Bronchial epithelial cell (primary cell): ENCODE measurements around the gene MAP7. TPM values are rescaled to one million over a fixed set of nuclear protein-coding genes. Genes with fewer than 3 reads are reported as not detected.

Experiments used
- DNase-seq: peaks from one replicate; pipeline ENCODE4 v3.0.0-alpha.2; 2010; ENCODE audit warnings: low read depth
- FAIRE-seq: peaks from 2 replicates; lab custom pipeline; 2011; peaks lifted over from hg19 to GRCh38; lab: Jason Lieb, UNC
- H3K27me3 ChIP-seq: 2 replicates; pipeline ENCODE4 v1.5.1; 2011; ENCODE audit warnings: low read length; ENCODE audit not compliant: control insufficient read depth, insufficient read depth
- H3K36me3 ChIP-seq: 2 replicates; pipeline ENCODE4 v1.5.1; 2011; ENCODE audit warnings: low read length; ENCODE audit not compliant: control insufficient read depth, insufficient read depth
- H3K4me3 ChIP-seq: 2 replicates; pipeline ENCODE4 v1.5.1; 2011; ENCODE audit warnings: mild to moderate bottlenecking, low read depth, low read length, control low read depth
- total RNA-seq: library from RNA; depleted of rRNA; stranded (reverse); fragments of >200 nt; gene quantifications from 2 replicates; pipeline ENCODE4 v1.2.1, GENCODE V29; 2014
- TF ChIP-seq, protein P1 (sequence below): IDR thresholded peaks from 2 replicates; pipeline ENCODE4 v1.5.1; 2011; ENCODE audit warnings: mild to moderate bottlenecking, moderate library complexity, low read length, control low read depth, inconsistent platforms; ENCODE audit not compliant: insufficient read depth, severe bottlenecking

The MAP7 gene
- total RNA-seq, 1 donor from 2014 or later, result 30.8 TPM

DNA sequence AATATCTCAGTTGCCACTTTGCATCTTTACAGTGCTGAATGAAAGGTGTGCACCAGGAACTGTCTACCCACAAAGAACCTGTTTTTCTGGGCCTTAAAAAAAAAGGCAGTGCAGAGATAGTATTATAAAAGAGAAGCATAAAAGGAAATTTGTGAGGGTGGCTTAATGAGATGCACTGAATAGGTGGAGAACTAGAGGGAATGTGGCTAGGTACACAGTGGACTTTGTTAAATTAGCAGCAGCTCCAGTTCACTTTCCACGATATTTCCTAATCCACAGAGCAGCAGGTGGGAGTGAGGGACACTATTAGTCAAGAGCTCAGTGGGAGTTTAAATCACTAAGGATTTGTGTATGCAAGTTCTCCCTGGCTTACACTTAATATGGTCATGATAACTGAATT is 38.8 kb downstream of the MAP7 start:
- DNase-seq (peak; percentile 15), FAIRE-seq (no peak)
- Histone ChIP-seq H3K36me3 (peaks cover 2% of the 10 kb centered on the region), H3K27me3 (no peaks in the 10 kb centered on the region), H3K4me3 (no peak overlapping the region)
- TF ChIP-seq, protein P1, sequence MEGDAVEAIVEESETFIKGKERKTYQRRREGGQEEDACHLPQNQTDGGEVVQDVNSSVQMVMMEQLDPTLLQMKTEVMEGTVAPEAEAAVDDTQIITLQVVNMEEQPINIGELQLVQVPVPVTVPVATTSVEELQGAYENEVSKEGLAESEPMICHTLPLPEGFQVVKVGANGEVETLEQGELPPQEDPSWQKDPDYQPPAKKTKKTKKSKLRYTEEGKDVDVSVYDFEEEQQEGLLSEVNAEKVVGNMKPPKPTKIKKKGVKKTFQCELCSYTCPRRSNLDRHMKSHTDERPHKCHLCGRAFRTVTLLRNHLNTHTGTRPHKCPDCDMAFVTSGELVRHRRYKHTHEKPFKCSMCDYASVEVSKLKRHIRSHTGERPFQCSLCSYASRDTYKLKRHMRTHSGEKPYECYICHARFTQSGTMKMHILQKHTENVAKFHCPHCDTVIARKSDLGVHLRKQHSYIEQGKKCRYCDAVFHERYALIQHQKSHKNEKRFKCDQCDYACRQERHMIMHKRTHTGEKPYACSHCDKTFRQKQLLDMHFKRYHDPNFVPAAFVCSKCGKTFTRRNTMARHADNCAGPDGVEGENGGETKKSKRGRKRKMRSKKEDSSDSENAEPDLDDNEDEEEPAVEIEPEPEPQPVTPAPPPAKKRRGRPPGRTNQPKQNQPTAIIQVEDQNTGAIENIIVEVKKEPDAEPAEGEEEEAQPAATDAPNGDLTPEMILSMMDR, result no peak

- no peaks in the 10 kb centered on the region for H3K27me3 ChIP-seq
- peaks cover 2% of the 10 kb centered on the region for H3K36me3 ChIP-seq
- DNase-seq, result peak; percentile 51
- TF ChIP-seq, protein P1, result no peak
- no peak overlapping the region for H3K4me3 ChIP-seq
- no peak for FAIRE-seq
These were observed 39.4 kb downstream of the MAP7 start for GRCh38 chr6:136510782-136511181.

GRCh38 chr6:136510299-136510698 is 39.9 kb downstream of the MAP7 start:
- Histone ChIP-seq H3K4me3 (no peak overlapping the region), H3K36me3 (peaks cover 2% of the 10 kb centered on the region), H3K27me3 (no peaks in the 10 kb centered on the region)
- DNase-seq (no peak), FAIRE-seq (no peak)
- TF ChIP-seq, protein P1, result no peak

DNA sequence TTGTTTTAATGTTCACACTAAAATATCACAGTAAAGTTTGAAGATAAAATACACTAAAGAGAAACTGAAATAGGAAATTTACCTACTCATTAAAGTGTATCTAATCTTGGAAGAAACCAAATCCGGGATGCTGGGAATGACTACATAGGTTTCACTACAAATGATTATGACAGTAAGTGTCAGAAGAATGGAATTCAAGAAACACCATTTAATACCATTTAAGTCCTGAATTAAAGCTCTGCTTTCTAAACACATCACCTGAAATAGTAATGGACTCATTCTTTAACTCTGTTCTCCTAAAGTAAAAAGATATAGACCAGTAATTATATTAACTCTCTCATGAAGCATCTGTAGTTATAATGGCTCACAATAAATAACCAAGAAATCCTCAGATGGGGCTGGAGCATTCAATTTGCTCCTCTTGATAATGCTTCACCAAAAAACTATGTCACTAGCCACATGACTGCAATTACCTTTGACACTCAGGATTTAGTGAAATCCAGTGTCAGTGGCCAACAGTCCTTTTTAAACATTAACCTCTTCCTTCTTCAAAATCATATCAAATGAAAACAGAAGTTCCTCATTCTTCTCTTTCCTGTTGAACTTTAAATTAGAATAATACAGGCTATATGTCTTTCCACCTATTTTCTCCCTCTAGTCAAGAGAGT is 41.4 kb downstream of the MAP7 start:
- Histone ChIP-seq H3K4me3 (no peak overlapping the region), H3K36me3 (no peaks in the 10 kb centered on the region), H3K27me3 (no peaks in the 10 kb centered on the region)
- TF ChIP-seq, protein P1, result no peak
- FAIRE-seq (no peak), DNase-seq (peak; percentile 37)

GRCh38 chr6:136506124-136506799 is 44.0 kb downstream of the MAP7 start:
- FAIRE-seq (no peak), DNase-seq (no peak)
- no peaks in the 10 kb centered on the region for H3K27me3 ChIP-seq
- H3K36me3 ChIP-seq, result no peaks in the 10 kb centered on the region
- TF ChIP-seq, protein P1, result no peak
- H3K4me3 ChIP-seq, result no peak overlapping the region
